PC-9 (cell line): ENCODE data around the gene SPG11.
"Not testable (repeated sequence)": the region's sequence is repeated elsewhere in the genome, so short reads cannot be mapped to it uniquely, and the experiment has no call there.

Experiments
- EZH2 ChIP-seq: fragments of 200-600 bp; sonication (generic); IDR thresholded peaks from 2 replicates; pipeline ENCODE4 v1.8.0; 2017; ENCODE audit warnings: antibody characterized with exemption, low read depth
- TF ChIP-seq, protein P1 (sequence below): fragments of 200-600 bp; sonication (generic); conservative IDR thresholded peaks from 2 replicates; pipeline ENCODE4 v1.6.1; 2017; ENCODE audit warnings: mixed run types, antibody characterized with exemption, mild to moderate bottlenecking, moderate library complexity

DNA sequence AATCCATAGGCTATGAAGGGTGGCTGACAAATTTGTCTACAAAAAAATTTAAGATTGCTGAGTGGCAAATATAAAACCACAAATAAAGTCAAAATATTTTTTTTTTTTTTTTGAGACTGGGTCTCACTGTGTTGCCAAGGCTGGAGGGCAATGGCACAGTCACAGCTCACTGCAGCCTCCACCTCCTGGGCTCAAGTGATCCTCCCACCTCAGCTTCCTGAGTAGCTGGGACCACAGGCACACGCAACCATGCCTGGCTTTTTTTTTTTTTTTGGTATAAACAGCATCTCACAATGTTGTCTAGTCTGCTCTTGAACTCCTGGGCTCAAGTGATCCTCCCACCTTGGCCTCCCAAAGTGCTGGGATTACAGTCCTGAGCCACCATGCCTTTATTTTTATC, 26.8 kb upstream of the SPG11 start:
- TF ChIP-seq, protein P1, sequence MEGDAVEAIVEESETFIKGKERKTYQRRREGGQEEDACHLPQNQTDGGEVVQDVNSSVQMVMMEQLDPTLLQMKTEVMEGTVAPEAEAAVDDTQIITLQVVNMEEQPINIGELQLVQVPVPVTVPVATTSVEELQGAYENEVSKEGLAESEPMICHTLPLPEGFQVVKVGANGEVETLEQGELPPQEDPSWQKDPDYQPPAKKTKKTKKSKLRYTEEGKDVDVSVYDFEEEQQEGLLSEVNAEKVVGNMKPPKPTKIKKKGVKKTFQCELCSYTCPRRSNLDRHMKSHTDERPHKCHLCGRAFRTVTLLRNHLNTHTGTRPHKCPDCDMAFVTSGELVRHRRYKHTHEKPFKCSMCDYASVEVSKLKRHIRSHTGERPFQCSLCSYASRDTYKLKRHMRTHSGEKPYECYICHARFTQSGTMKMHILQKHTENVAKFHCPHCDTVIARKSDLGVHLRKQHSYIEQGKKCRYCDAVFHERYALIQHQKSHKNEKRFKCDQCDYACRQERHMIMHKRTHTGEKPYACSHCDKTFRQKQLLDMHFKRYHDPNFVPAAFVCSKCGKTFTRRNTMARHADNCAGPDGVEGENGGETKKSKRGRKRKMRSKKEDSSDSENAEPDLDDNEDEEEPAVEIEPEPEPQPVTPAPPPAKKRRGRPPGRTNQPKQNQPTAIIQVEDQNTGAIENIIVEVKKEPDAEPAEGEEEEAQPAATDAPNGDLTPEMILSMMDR = not testable (repeated sequence)
- not testable (repeated sequence) for TF ChIP-seq EZH2
